Measurements from ENCODE around the gene PACSIN1.

PACSIN1 gene

GRCh38 chr6:34557228-34557627, 91.4 kb downstream of the PACSIN1 start:
- Histone ChIP-seq H3K79me2 (ENCODE audit: low read length) (no peaks in the 10 kb centered on the region), H3K4me2 (ENCODE audit: low read depth, low read length) (no peak overlapping the region), H3K9ac (ENCODE audit: low read length) (no peak overlapping the region), H3K4me3 (ENCODE audit: low read length) (no peak overlapping the region), H2AFZ (ENCODE audit: low read length) (no peak overlapping the region), H3K27ac (ENCODE audit: low read length) (no peak overlapping the region), H3K27me3 (replicated peaks; ENCODE audit: insufficient read depth, low read length) (0 out of 2 replicates have a peak, but pooled peaks cover 5% of the 10 kb centered on the region), H3K9me3 (replicated peaks; ENCODE audit: insufficient read depth, low read length) (no peaks in the 10 kb centered on the region), H3K4me1 (ENCODE audit: low read length) (no peaks in the 10 kb centered on the region), H3F3A (ENCODE audit: insufficient read depth, low read length) (no peaks in the 10 kb centered on the region), H3K9me2 (replicated peaks; ENCODE audit: insufficient read depth, low read length) (no peaks in the 10 kb centered on the region), H3K36me3 (replicated peaks; ENCODE audit: insufficient read depth, low read length) (no peaks in the 10 kb centered on the region), H4K20me1 (ENCODE audit: insufficient read depth, low read length) (no peaks in the 10 kb centered on the region)
- no peak for DNase-seq
- TF ChIP-seq EZH2 (optimal IDR thresholded peaks at IDR 0.05; ENCODE audit: low read depth, low read length) (no peak), CTCF (IDR thresholded peaks at IDR 0.05; ENCODE audit: low read length) (no peak), EZH2phosphoT487 (IDR thresholded peaks at IDR 0.05; ENCODE audit: low read length) (no peak)

GRCh38 chr6:34558172-34558714, 92.4 kb downstream of the PACSIN1 start:
- Histone ChIP-seq H3K9me2 (replicated peaks; ENCODE audit: insufficient read depth, low read length) (no peaks in the 10 kb centered on the region), H3F3A (ENCODE audit: insufficient read depth, low read length) (no peaks in the 10 kb centered on the region), H3K27ac (ENCODE audit: low read length) (no peak overlapping the region), H3K36me3 (replicated peaks; ENCODE audit: insufficient read depth, low read length) (no peaks in the 10 kb centered on the region), H3K4me1 (ENCODE audit: low read length) (no peaks in the 10 kb centered on the region), H3K9ac (ENCODE audit: low read length) (no peak overlapping the region), H4K20me1 (ENCODE audit: insufficient read depth, low read length) (no peaks in the 10 kb centered on the region), H2AFZ (ENCODE audit: low read length) (no peak overlapping the region), H3K4me3 (ENCODE audit: low read length) (no peak overlapping the region), H3K79me2 (ENCODE audit: low read length) (no peaks in the 10 kb centered on the region), H3K9me3 (replicated peaks; ENCODE audit: insufficient read depth, low read length) (no peaks in the 10 kb centered on the region), H3K27me3 (replicated peaks; ENCODE audit: insufficient read depth, low read length) (0 out of 2 replicates have a peak, but pooled peaks cover 5% of the 10 kb centered on the region), H3K4me2 (ENCODE audit: low read depth, low read length) (no peak overlapping the region)
- TF ChIP-seq EZH2phosphoT487 (IDR thresholded peaks at IDR 0.05; ENCODE audit: low read length) (no peak), EZH2 (optimal IDR thresholded peaks at IDR 0.05; ENCODE audit: low read depth, low read length) (no peak), CTCF (IDR thresholded peaks at IDR 0.05; ENCODE audit: low read length) (no peak)
- DNase-seq: no peak

- Histone ChIP-seq H3K4me1 (ENCODE audit: low read length) (no peaks in the 10 kb centered on the region), H3K79me2 (ENCODE audit: low read length) (no peaks in the 10 kb centered on the region), H4K20me1 (ENCODE audit: insufficient read depth, low read length) (no peaks in the 10 kb centered on the region), H3K27me3 (replicated peaks; ENCODE audit: insufficient read depth, low read length) (no peaks in the 10 kb centered on the region), H3K4me3 (ENCODE audit: low read length) (no peak overlapping the region), H3K4me2 (ENCODE audit: low read depth, low read length) (no peak overlapping the region), H3K9me3 (replicated peaks; ENCODE audit: insufficient read depth, low read length) (no peaks in the 10 kb centered on the region), H2AFZ (ENCODE audit: low read length) (no peak overlapping the region), H3F3A (ENCODE audit: insufficient read depth, low read length) (no peaks in the 10 kb centered on the region), H3K9ac (ENCODE audit: low read length) (no peak overlapping the region), H3K9me2 (replicated peaks; ENCODE audit: insufficient read depth, low read length) (no peaks in the 10 kb centered on the region), H3K27ac (ENCODE audit: low read length) (no peak overlapping the region), H3K36me3 (replicated peaks; ENCODE audit: insufficient read depth, low read length) (no peaks in the 10 kb centered on the region)
- DNase-seq: no peak
- TF ChIP-seq EZH2phosphoT487 (IDR thresholded peaks at IDR 0.05; ENCODE audit: low read length): no peak
- TF ChIP-seq CTCF (IDR thresholded peaks at IDR 0.05; ENCODE audit: low read length): no peak
- no peak for TF ChIP-seq EZH2 (optimal IDR thresholded peaks at IDR 0.05; ENCODE audit: low read depth, low read length)
Observed at GRCh38 chr6:34559651-34560365, 93.9 kb downstream of the PACSIN1 start.
